Loucy (cell line): ENCODE measurements around the gene PNMA6A.

ENCODE experiments used
- H2AFZ ChIP-seq: fragments of 200-600 bp; sonication (generic); 2 replicates; pipeline ENCODE4 v1.6.0; 2016; ENCODE audit warnings: antibody characterized with exemption, mild to moderate bottlenecking, low read length, moderate library complexity
- H3F3A ChIP-seq: fragments of 200-600 bp; 2 replicates; pipeline ENCODE4 v1.6.0; 2016; ENCODE audit warnings: antibody characterized with exemption, low read depth, mild to moderate bottlenecking
- H3K27me3 ChIP-seq: fragments of 200-600 bp; sonication (generic); 2 replicates; pipeline ENCODE4 v1.6.1; 2014; ENCODE audit warnings: low read length, mild to moderate bottlenecking; ENCODE audit not compliant: insufficient read depth, poor library complexity, severe bottlenecking
- H3K36me3 ChIP-seq: fragments of 200-600 bp; sonication (generic); 2 replicates; pipeline ENCODE4 v1.6.1; 2016; ENCODE audit warnings: low read length; ENCODE audit not compliant: insufficient read depth
- H3K4me1 ChIP-seq: fragments of 200-600 bp; sonication (generic); 2 replicates; pipeline ENCODE4 v1.5.1; 2014; ENCODE audit warnings: low read length, mild to moderate bottlenecking; ENCODE audit not compliant: insufficient read depth, poor library complexity, severe bottlenecking
- H3K4me2 ChIP-seq: fragments of 200-600 bp; sonication (generic); 2 replicates; pipeline ENCODE4 v1.6.0; 2014; ENCODE audit warnings: antibody characterized with exemption, low read length, low read depth, mild to moderate bottlenecking; ENCODE audit not compliant: poor library complexity, severe bottlenecking
- H3K4me3 ChIP-seq: fragments of 200-600 bp; sonication (generic); 2 replicates; pipeline ENCODE4 v1.5.1; 2014; ENCODE audit warnings: low read length, mild to moderate bottlenecking, mixed read lengths; ENCODE audit not compliant: poor library complexity, severe bottlenecking
- H3K79me2 ChIP-seq: fragments of 200-600 bp; sonication (generic); 2 replicates; pipeline ENCODE4 v1.6.1; 2014; ENCODE audit warnings: low read length; ENCODE audit not compliant: insufficient read depth
- H3K9ac ChIP-seq: fragments of 200-600 bp; sonication (generic); 2 replicates; pipeline ENCODE4 v1.6.0; 2014; ENCODE audit warnings: mild to moderate bottlenecking, low read depth, low read length, moderate library complexity; ENCODE audit not compliant: poor library complexity, severe bottlenecking
- H3K9me2 ChIP-seq: fragments of 200-600 bp; sonication (generic); replicated peaks from 2 replicates; pipeline ENCODE4 v1.6.1; 2016; ENCODE audit warnings: low read depth, low read length, mixed read lengths
- H3K9me3 ChIP-seq: fragments of 200-600 bp; sonication (generic); 2 replicates; pipeline ENCODE4 v1.6.1; 2014; ENCODE audit warnings: mild to moderate bottlenecking, antibody characterized with exemption, low read length, low read depth; ENCODE audit not compliant: insufficient read depth
- H4K20me1 ChIP-seq: fragments of 200-600 bp; sonication (generic); 2 replicates; pipeline ENCODE4 v1.6.0; 2014; ENCODE audit warnings: antibody characterized with exemption, low read length, mild to moderate bottlenecking; ENCODE audit not compliant: insufficient read depth, poor library complexity, severe bottlenecking
- CTCF ChIP-seq: fragments of 200-600 bp; sonication (generic); conservative IDR thresholded peaks from 2 replicates; pipeline ENCODE4 v1.5.1; 2014; ENCODE audit warnings: mild to moderate bottlenecking, antibody characterized with exemption, low read length
- EZH2phosphoT487 ChIP-seq: fragments of 200-600 bp; IDR thresholded peaks from 2 replicates; pipeline ENCODE4 v1.6.1; 2018; ENCODE audit warnings: antibody characterized with exemption, mild to moderate bottlenecking, moderate library complexity, borderline replicate concordance

PNMA6A gene

GRCh38 chrX:153061732-153062131 lies 10.5 kb upstream of the PNMA6A start:
- no peaks in the 10 kb centered on the region for H3K36me3 ChIP-seq
- H2AFZ ChIP-seq: no peak overlapping the region
- H3K79me2 ChIP-seq: no peaks in the 10 kb centered on the region
- H4K20me1 ChIP-seq: no peaks in the 10 kb centered on the region
- H3K4me2 ChIP-seq: no peak overlapping the region
- H3K4me1 ChIP-seq: no peaks in the 10 kb centered on the region
- H3F3A ChIP-seq: no peaks in the 10 kb centered on the region
- TF ChIP-seq CTCF (no peak), EZH2phosphoT487 (no peak)
- no peaks in the 10 kb centered on the region for H3K9me2 ChIP-seq
- no peaks in the 10 kb centered on the region for H3K27me3 ChIP-seq
- no peak overlapping the region for H3K9ac ChIP-seq
- H3K9me3 ChIP-seq: no peaks in the 10 kb centered on the region
- no peak overlapping the region for H3K4me3 ChIP-seq

GRCh38 chrX:153063315-153063714 lies 8.9 kb upstream of the PNMA6A start:
- H3F3A ChIP-seq: no peaks in the 10 kb centered on the region
- H3K9me2 ChIP-seq: no peaks in the 10 kb centered on the region
- H3K4me1 ChIP-seq: no peaks in the 10 kb centered on the region
- no peaks in the 10 kb centered on the region for H3K79me2 ChIP-seq
- no peak overlapping the region for H2AFZ ChIP-seq
- no peak for TF ChIP-seq CTCF
- TF ChIP-seq EZH2phosphoT487: no peak
- no peak overlapping the region for H3K4me2 ChIP-seq
- H3K9me3 ChIP-seq: no peaks in the 10 kb centered on the region
- no peaks in the 10 kb centered on the region for H3K36me3 ChIP-seq
- no peaks in the 10 kb centered on the region for H3K27me3 ChIP-seq
- no peak overlapping the region for H3K4me3 ChIP-seq
- no peaks in the 10 kb centered on the region for H4K20me1 ChIP-seq
- H3K9ac ChIP-seq: no peak overlapping the region

GRCh38 chrX:153064061-153064460 lies 8.2 kb upstream of the PNMA6A start:
- TF ChIP-seq CTCF (no peak), EZH2phosphoT487 (no peak)
- Histone ChIP-seq H2AFZ (no peak overlapping the region), H3K27me3 (no peaks in the 10 kb centered on the region), H3K79me2 (no peaks in the 10 kb centered on the region), H4K20me1 (no peaks in the 10 kb centered on the region), H3K4me1 (no peaks in the 10 kb centered on the region), H3K9ac (no peak overlapping the region), H3F3A (no peaks in the 10 kb centered on the region), H3K9me3 (no peaks in the 10 kb centered on the region), H3K9me2 (no peaks in the 10 kb centered on the region), H3K36me3 (no peaks in the 10 kb centered on the region), H3K4me2 (no peak overlapping the region), H3K4me3 (no peak overlapping the region)
